Prostate gland (tissue), 2 donors: ENCODE data around the gene FRMD4A.
"Not testable (repeated sequence)": the region's sequence is repeated elsewhere in the genome, so short reads cannot be mapped to it uniquely, and the experiment has no call there.

Experiments used
- POLR2A ChIP-seq: fragments of 450-650 bp; IDR thresholded peaks from one replicate; pipeline ENCODE4 v1.6.1; 2016; ENCODE audit warnings: antibody characterized with exemption, mild to moderate bottlenecking
- POLR2AphosphoS5 ChIP-seq: sonication (generic); formaldehyde crosslinking; IDR thresholded peaks from one replicate; pipeline ENCODE4 v1.6.1; 2017; ENCODE audit warnings: antibody characterized with exemption
- TF ChIP-seq, protein P1 (sequence below), 4 experiments: fragments of 200-600 bp in 2 of 4; fragments of 450-650 bp in 2 of 4; sonication (generic) in 2 of 4; IDR thresholded peaks; 1 replicate in 3 of 4; 2 replicates in 1 of 4; pipeline ENCODE4 v1.5.1; 2016 to 2019; ENCODE audit warnings: antibody characterized with exemption in 4 of 4, mild to moderate bottlenecking in 2 of 4, moderate library complexity in 2 of 4

DNA sequence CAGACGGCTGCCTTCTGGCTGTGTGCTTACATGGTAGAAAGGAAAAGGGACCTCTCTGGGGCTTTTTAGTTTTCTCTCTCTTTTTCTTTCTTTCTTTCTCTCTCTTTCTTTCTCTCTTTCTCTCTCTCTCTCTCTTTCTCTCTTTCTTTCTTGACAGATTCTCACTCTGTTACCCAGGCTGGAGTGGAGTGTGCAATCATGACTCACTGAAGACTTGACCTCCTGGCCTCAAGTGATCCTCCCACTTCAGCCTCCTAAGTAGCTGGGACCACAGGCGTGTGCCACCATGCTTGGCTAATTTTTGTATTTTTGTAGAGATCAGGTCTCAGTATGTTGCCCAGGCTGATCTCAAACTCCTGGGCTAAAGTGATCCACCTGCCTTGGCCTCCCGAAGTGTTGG lies 409.6 kb downstream of the FRMD4A start:
- TF ChIP-seq, protein P1, sequence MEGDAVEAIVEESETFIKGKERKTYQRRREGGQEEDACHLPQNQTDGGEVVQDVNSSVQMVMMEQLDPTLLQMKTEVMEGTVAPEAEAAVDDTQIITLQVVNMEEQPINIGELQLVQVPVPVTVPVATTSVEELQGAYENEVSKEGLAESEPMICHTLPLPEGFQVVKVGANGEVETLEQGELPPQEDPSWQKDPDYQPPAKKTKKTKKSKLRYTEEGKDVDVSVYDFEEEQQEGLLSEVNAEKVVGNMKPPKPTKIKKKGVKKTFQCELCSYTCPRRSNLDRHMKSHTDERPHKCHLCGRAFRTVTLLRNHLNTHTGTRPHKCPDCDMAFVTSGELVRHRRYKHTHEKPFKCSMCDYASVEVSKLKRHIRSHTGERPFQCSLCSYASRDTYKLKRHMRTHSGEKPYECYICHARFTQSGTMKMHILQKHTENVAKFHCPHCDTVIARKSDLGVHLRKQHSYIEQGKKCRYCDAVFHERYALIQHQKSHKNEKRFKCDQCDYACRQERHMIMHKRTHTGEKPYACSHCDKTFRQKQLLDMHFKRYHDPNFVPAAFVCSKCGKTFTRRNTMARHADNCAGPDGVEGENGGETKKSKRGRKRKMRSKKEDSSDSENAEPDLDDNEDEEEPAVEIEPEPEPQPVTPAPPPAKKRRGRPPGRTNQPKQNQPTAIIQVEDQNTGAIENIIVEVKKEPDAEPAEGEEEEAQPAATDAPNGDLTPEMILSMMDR (IDR thresholded peaks at IDR 0.05), result not testable (repeated sequence)
- TF ChIP-seq POLR2A, POLR2AphosphoS5: not testable (repeated sequence)
